Stimulated activated CD4-positive, alpha-beta T cell treated with anti-CD3 and anti-CD28 coated beads, Interleukin-2, amount 100 ng/mL, for 4 hours (primary cell): ENCODE data around the gene LARGE1.

Source experiments
- DNase-seq: peaks from one replicate; pipeline ENCODE4 v3.0.0-alpha.2; 2020; ENCODE audit warnings: low read depth

Gene LARGE1

GRCh38 chr22:33913188-33913587 lies 7.1 kb downstream of the LARGE1 start:
- no peak for DNase-seq

GRCh38 chr22:33909911-33910310 lies 10.4 kb downstream of the LARGE1 start:
- no peak for DNase-seq

GRCh38 chr22:33909075-33909458 lies 11.2 kb downstream of the LARGE1 start:
- no peak for DNase-seq

GRCh38 chr22:33908171-33909074 lies 11.9 kb downstream of the LARGE1 start:
- no peak for DNase-seq

GRCh38 chr22:33906954-33907353 lies 13.3 kb downstream of the LARGE1 start:
- DNase-seq, result no peak

- DNase-seq, result no peak
Observed at GRCh38 chr22:33906475-33906874, 13.8 kb downstream of the LARGE1 start.

GRCh38 chr22:33903012-33903411 lies 17.3 kb downstream of the LARGE1 start:
- no peak for DNase-seq

GRCh38 chr22:33902073-33902472 lies 18.2 kb downstream of the LARGE1 start:
- no peak for DNase-seq

- DNase-seq, result no peak
Observed at GRCh38 chr22:33898121-33898520, 22.2 kb downstream of the LARGE1 start.

GRCh38 chr22:33897448-33897835 lies 22.8 kb downstream of the LARGE1 start:
- no peak for DNase-seq

- DNase-seq, result no peak
Observed at GRCh38 chr22:33896575-33897447, 23.5 kb downstream of the LARGE1 start.

GRCh38 chr22:33896154-33896553 lies 24.1 kb downstream of the LARGE1 start:
- DNase-seq, result no peak

GRCh38 chr22:33895444-33895843 lies 24.8 kb downstream of the LARGE1 start:
- DNase-seq, result no peak

- no peak for DNase-seq
Observed at GRCh38 chr22:33894515-33894914, 25.8 kb downstream of the LARGE1 start.

- DNase-seq, result no peak
Observed at GRCh38 chr22:33894036-33894435, 26.2 kb downstream of the LARGE1 start.

GRCh38 chr22:33893512-33893911 lies 26.8 kb downstream of the LARGE1 start:
- no peak for DNase-seq

GRCh38 chr22:33891992-33892391 lies 28.3 kb downstream of the LARGE1 start:
- DNase-seq, result no peak

GRCh38 chr22:33891455-33891854 lies 28.8 kb downstream of the LARGE1 start:
- no peak for DNase-seq

GRCh38 chr22:33889748-33890147 lies 30.5 kb downstream of the LARGE1 start:
- no peak for DNase-seq

GRCh38 chr22:33888821-33889220 lies 31.5 kb downstream of the LARGE1 start:
- no peak for DNase-seq

GRCh38 chr22:33887173-33887572 lies 33.1 kb downstream of the LARGE1 start:
- DNase-seq, result no peak

GRCh38 chr22:33886696-33887095 lies 33.6 kb downstream of the LARGE1 start:
- no peak for DNase-seq

GRCh38 chr22:33884829-33885228 lies 35.4 kb downstream of the LARGE1 start:
- DNase-seq, result no peak
